Measurements from ENCODE around the gene RUNX2. TPM values are rescaled to one million over a fixed set of nuclear protein-coding genes. Genes with fewer than 3 reads are reported as not detected.

RUNX2 gene
- total RNA-seq, 3 donors from 2014 or later, result 2.0 to 4.4 (median 3.4) TPM

- H3K9me3 ChIP-seq, result no peaks in the 10 kb centered on the region
- DNase-seq (no peak), ATAC-seq (no peak)
- TF ChIP-seq CTCF (IDR thresholded peaks at IDR 0.05), result no peak
- intact Hi-C loops (cut with DNase I, micrococcal nuclease), result no loop called here
- no peaks in the 10 kb centered on the region for H3K36me3 ChIP-seq (ENCODE audit: low read depth)
- no peaks in the 10 kb centered on the region for H3K4me1 ChIP-seq (ENCODE audit: low read depth)
- no peak overlapping the region for H3K4me3 ChIP-seq
Measured at GRCh38 chr6:45642331-45643125, 314.4 kb downstream of the RUNX2 start.

GRCh38 chr6:45643126-45643525 lies 315.0 kb downstream of the RUNX2 start:
- H3K9me3 ChIP-seq, result no peaks in the 10 kb centered on the region
- TF ChIP-seq CTCF (IDR thresholded peaks at IDR 0.05), result no peak
- intact Hi-C loops (cut with DNase I, micrococcal nuclease), result no loop called here

GRCh38 chr6:45644720-45645119 lies 316.6 kb downstream of the RUNX2 start:
- no peak for ATAC-seq
- no peak for TF ChIP-seq CTCF (IDR thresholded peaks at IDR 0.05)
- no peak for DNase-seq
- Histone ChIP-seq H3K4me1 (ENCODE audit: low read depth) (no peaks in the 10 kb centered on the region), H3K9me3 (no peaks in the 10 kb centered on the region), H3K36me3 (ENCODE audit: low read depth) (no peaks in the 10 kb centered on the region), H3K4me3 (no peak overlapping the region)
- intact Hi-C loops (cut with DNase I, micrococcal nuclease), result no loop called here

More at GRCh38 chr6:45643126-45643525, 315.0 kb downstream of the RUNX2 start:
- H3K4me1 ChIP-seq (ENCODE audit: low read depth), result no peaks in the 10 kb centered on the region
- no peaks in the 10 kb centered on the region for H3K36me3 ChIP-seq (ENCODE audit: low read depth)
- H3K4me3 ChIP-seq, result no peak overlapping the region
- DNase-seq (no peak), ATAC-seq (no peak)

GRCh38 chr6:45645302-45645701 lies 317.2 kb downstream of the RUNX2 start:
- H3K36me3 ChIP-seq (ENCODE audit: low read depth), result no peaks in the 10 kb centered on the region
- intact Hi-C loops (cut with DNase I, micrococcal nuclease), result no loop called here
- TF ChIP-seq CTCF (IDR thresholded peaks at IDR 0.05), result no peak
- DNase-seq, result no peak
- H3K4me1 ChIP-seq (ENCODE audit: low read depth), result no peaks in the 10 kb centered on the region
- H3K4me3 ChIP-seq, result no peak overlapping the region
- no peak for ATAC-seq
- no peaks in the 10 kb centered on the region for H3K9me3 ChIP-seq

- ATAC-seq, result no peak
- H3K4me1 ChIP-seq (ENCODE audit: low read depth), result no peaks in the 10 kb centered on the region
- no peaks in the 10 kb centered on the region for H3K36me3 ChIP-seq (ENCODE audit: low read depth)
- H3K9me3 ChIP-seq, result no peaks in the 10 kb centered on the region
- DNase-seq, result no peak
- TF ChIP-seq CTCF (IDR thresholded peaks at IDR 0.05), result no peak
- intact Hi-C loops (cut with DNase I, micrococcal nuclease), result no loop called here
- H3K4me3 ChIP-seq, result no peak overlapping the region
Measured at GRCh38 chr6:45647341-45648261, 319.5 kb downstream of the RUNX2 start.
